Subcutaneous preadipocyte (primary cell): ENCODE measurements around the gene KRCC1. TPM values are rescaled to one million over a fixed set of nuclear protein-coding genes. Genes with fewer than 3 reads are reported as not detected.
A peak's percentile ranks its signal among the peaks of the same experiment; 100 is the strongest.

Experiments used
- small RNA-seq: library from RNA; depleted of rRNA; stranded (forward); fragments of <200 nt; gene quantifications from one replicate; pipeline ENCODE3, GENCODE V24; 2012
- total RNA-seq: library from RNA; depleted of rRNA; stranded (reverse); fragments of >200 nt; gene quantifications from 2 replicates; pipeline ENCODE4 v1.2.3, GENCODE V29; 2012

The KRCC1 gene
- total RNA-seq = 17.6 and 20.3 TPM in 2 replicates

GRCh38 chr2:88055371-88056128, at the start of gene KRCC1:
TSS of gene KRCC1 (minus strand) at chr2:88055783. CDS start at chr2:88028563, 27,220 bp downstream.

GRCh38 chr2:88067598-88067997, 12.0 kb upstream of the KRCC1 start, which contains the start of gene SMYD1:
TSS of gene SMYD1 (plus strand) at chr2:88067825. CDS start at chr2:88067865, 40 bp downstream.

GRCh38 chr2:88016086-88016959, 39.3 kb downstream of the KRCC1 start, which contains the start of gene RNU2-63P:
TSS of gene RNU2-63P (minus strand) at chr2:88016547.

Small RNA genes lying within 50 kb of the gene (small RNA-seq; reads per million reads assigned to genes)
- not detected for gene MIR4780
- 82.9 reads per million, percentile 98 among the genes with 10 or more reads in this experiment for gene RNU2-63P

Other genes starting within 250 kb of the KRCC1 start
- gene RGPD2, start 230.0 kb downstream of the KRCC1 start, total RNA-seq = 2.2 and 4.7 TPM in 2 replicates
- under 0.01 and 275 TPM in 2 replicates for gene RNU2-63P, start 39.2 kb downstream of the KRCC1 start, total RNA-seq
- gene SMYD1, start 12.0 kb upstream of the KRCC1 start, total RNA-seq = not detected in 2 replicates
- gene FABP1, start 72.3 kb upstream of the KRCC1 start, total RNA-seq = not detected in 2 replicates
- 0.98 and 3.7 TPM in 2 replicates for gene THNSL2, start 114.6 kb upstream of the KRCC1 start, total RNA-seq